ENCODE data around the gene NPFFR2.
"Not testable (repeated sequence)": the region's sequence is repeated elsewhere in the genome, so short reads cannot be mapped to it uniquely, and the experiment has no call there.

NPFFR2 gene

GRCh38 chr4:72063726-72064125, 31.9 kb downstream of the NPFFR2 start:
- DNase-seq (ENCODE audit: insufficient read length, low spot score), result no peak
- TF ChIP-seq POU2F2 (IDR thresholded peaks at IDR 0.05; ENCODE audit: low read depth, low read length) (no peak), TAF1 (IDR thresholded peaks at IDR 0.05; ENCODE audit: low read depth, low read length) (no peak), POLR2AphosphoS5 (IDR thresholded peaks at IDR 0.05; ENCODE audit: low read depth, low read length) (no peak), POLR2A (IDR thresholded peaks at IDR 0.05; ENCODE audit: low read depth, low read length) (no peak), SPI1 (IDR thresholded peaks at IDR 0.05; ENCODE audit: low read depth, low read length) (no peak), PAX5 (IDR thresholded peaks at IDR 0.05; ENCODE audit: insufficient read depth, low read length, severe bottlenecking) (no peak)
- no peak for FAIRE-seq

- DNase-seq (ENCODE audit: insufficient read length, low spot score), result no peak
- no peak for FAIRE-seq
- TF ChIP-seq POU2F2 (IDR thresholded peaks at IDR 0.05; ENCODE audit: low read depth, low read length), result no peak
- no peak for TF ChIP-seq POLR2AphosphoS5 (IDR thresholded peaks at IDR 0.05; ENCODE audit: low read depth, low read length)
- TF ChIP-seq POLR2A (IDR thresholded peaks at IDR 0.05; ENCODE audit: low read depth, low read length), result no peak
- no peak for TF ChIP-seq TAF1 (IDR thresholded peaks at IDR 0.05; ENCODE audit: low read depth, low read length)
- no peak for TF ChIP-seq SPI1 (IDR thresholded peaks at IDR 0.05; ENCODE audit: low read depth, low read length)
- TF ChIP-seq PAX5 (IDR thresholded peaks at IDR 0.05; ENCODE audit: insufficient read depth, low read length, severe bottlenecking), result no peak
These were observed 35.3 kb downstream of the NPFFR2 start for GRCh38 chr4:72067051-72067450.

GRCh38 chr4:72073816-72074215, 42.0 kb downstream of the NPFFR2 start:
- FAIRE-seq, result no peak
- DNase-seq (ENCODE audit: insufficient read length, low spot score), result no peak
- TF ChIP-seq POLR2A (IDR thresholded peaks at IDR 0.05; ENCODE audit: low read depth, low read length), result no peak
- TF ChIP-seq TAF1 (IDR thresholded peaks at IDR 0.05; ENCODE audit: low read depth, low read length), result no peak

DNA sequence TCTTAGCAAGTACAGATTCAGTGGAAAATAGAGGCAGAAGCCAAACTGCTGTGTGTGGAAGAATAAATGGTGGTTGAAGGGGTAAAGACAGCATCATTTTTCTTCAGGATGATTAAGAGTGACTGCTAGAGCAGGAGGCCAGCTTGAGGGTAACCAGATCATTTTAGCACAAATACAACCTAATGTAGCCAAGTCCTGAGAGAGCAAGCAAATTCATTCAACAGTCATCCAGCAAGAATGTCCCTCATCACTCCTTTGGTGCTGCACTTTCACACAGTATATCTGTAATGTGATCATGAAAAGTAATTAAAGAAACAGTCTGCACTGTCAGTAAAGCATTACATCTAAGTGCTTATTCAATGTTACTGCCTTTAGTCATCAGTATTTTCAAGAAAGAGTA, 44.8 kb downstream of the NPFFR2 start:
- DNase-seq (ENCODE audit: insufficient read length, low spot score) (no peak), FAIRE-seq (no peak)
- TF ChIP-seq POLR2A (IDR thresholded peaks at IDR 0.05; ENCODE audit: low read depth, low read length), result no peak
- no peak for TF ChIP-seq POU2F2 (IDR thresholded peaks at IDR 0.05; ENCODE audit: low read depth, low read length)
- no peak for TF ChIP-seq TAF1 (IDR thresholded peaks at IDR 0.05; ENCODE audit: low read depth, low read length)
- TF ChIP-seq PAX5 (IDR thresholded peaks at IDR 0.05; ENCODE audit: insufficient read depth, low read length, severe bottlenecking), result no peak
- TF ChIP-seq POLR2AphosphoS5 (IDR thresholded peaks at IDR 0.05; ENCODE audit: low read depth, low read length), result no peak
- TF ChIP-seq SPI1 (IDR thresholded peaks at IDR 0.05; ENCODE audit: low read depth, low read length), result no peak

DNA sequence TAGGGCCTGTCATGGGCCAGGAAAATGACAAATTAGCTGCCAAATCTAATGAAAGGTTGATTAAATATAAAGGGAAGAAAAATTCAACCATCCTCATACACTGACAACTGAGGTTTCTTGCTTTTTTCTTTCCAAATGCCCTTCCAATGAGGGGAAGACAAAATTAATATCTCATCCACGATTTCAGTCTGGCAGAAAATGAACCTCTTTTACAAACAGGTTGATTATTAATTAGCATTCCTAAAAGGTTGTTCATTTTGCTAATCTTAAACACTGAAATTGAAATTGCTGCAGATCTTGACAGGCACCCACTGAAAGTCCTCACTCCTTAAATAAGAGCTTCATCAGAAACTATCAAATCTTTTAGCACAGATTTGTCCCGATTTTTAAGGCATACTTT, 45.5 kb downstream of the NPFFR2 start:
- FAIRE-seq, result no peak
- no peak for DNase-seq (ENCODE audit: insufficient read length, low spot score)
- TF ChIP-seq TAF1 (IDR thresholded peaks at IDR 0.05; ENCODE audit: low read depth, low read length) (no peak), PAX5 (IDR thresholded peaks at IDR 0.05; ENCODE audit: insufficient read depth, low read length, severe bottlenecking) (no peak), POLR2A (IDR thresholded peaks at IDR 0.05; ENCODE audit: low read depth, low read length) (no peak)

- no peak for DNase-seq (ENCODE audit: insufficient read length, low spot score)
- no peak for FAIRE-seq
- TF ChIP-seq TAF1 (IDR thresholded peaks at IDR 0.05; ENCODE audit: low read depth, low read length) (0 out of 2 replicates have a peak, but pooled peaks have one; percentile 18), SPI1 (IDR thresholded peaks at IDR 0.05; ENCODE audit: low read depth, low read length) (no peak)
These were observed 52.8 kb downstream of the NPFFR2 start for GRCh38 chr4:72084587-72085011.

DNA sequence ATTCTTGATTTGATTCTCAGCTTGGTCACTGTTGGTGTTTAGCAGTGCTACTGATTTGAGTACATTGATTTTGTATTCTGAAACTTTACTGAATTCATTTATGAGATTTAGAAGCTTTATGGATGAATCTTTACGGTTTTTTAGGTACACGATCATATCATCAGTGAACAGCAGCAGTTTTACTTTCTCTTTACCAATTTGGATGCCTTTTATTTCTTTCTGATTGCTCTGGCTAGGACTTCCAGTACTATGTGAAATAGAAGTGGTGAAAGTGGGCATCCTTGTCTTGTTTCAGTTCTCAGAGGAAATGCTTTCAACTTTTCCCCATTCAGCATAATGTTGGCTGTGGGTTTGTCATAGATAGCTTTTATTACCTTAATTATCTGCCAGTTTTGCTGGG, 58.8 kb downstream of the NPFFR2 start:
- not testable (repeated sequence) for FAIRE-seq; DNase-seq (ENCODE audit: insufficient read length, low spot score)

DNA sequence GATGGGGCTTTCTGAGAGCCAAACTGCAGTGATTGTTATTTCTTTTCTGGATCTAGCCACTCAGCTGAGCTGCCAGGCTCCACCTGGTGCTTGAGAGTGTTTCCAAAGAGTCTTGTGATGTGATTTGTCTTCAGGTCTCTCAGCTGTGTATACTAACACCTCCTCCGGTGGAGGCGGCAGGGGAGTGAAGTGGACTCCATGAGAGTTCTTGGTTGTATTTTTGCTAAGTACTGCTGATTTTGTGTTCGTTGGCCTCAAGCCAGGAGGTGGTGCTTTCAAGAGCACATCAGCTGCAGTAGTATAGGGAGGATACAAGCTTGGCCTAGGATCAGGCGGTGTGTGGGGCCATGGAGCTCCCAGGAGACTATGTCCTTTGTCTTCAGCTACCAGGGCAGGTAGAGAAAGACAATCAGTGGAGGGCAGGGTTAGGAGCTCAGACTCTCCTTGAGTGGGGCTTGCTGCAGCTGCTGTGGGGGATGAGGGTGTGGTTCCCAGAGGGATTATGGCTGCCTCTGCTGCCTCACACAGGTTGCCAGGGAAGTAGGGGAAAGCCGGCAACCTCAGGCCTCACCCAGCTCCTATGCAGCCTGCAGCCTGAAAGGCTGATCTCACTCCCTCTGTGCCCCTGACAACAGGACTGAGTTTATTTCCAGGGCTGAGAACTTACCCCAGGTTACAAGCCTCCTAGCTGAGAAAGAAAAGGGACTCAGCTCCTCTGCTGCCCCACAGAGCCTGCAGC, 62.4 kb downstream of the NPFFR2 start:
- FAIRE-seq (no peak), DNase-seq (ENCODE audit: insufficient read length, low spot score) (no peak)
- no peak for TF ChIP-seq PAX5 (IDR thresholded peaks at IDR 0.05; ENCODE audit: insufficient read depth, low read length, severe bottlenecking)
- TF ChIP-seq POLR2A (IDR thresholded peaks at IDR 0.05; ENCODE audit: low read depth, low read length), result no peak
- no peak for TF ChIP-seq SPI1 (IDR thresholded peaks at IDR 0.05; ENCODE audit: low read depth, low read length)
- no peak for TF ChIP-seq POU2F2 (IDR thresholded peaks at IDR 0.05; ENCODE audit: low read depth, low read length)
- no peak for TF ChIP-seq TAF1 (IDR thresholded peaks at IDR 0.05; ENCODE audit: low read depth, low read length)
- no peak for TF ChIP-seq POLR2AphosphoS5 (IDR thresholded peaks at IDR 0.05; ENCODE audit: low read depth, low read length)

DNA sequence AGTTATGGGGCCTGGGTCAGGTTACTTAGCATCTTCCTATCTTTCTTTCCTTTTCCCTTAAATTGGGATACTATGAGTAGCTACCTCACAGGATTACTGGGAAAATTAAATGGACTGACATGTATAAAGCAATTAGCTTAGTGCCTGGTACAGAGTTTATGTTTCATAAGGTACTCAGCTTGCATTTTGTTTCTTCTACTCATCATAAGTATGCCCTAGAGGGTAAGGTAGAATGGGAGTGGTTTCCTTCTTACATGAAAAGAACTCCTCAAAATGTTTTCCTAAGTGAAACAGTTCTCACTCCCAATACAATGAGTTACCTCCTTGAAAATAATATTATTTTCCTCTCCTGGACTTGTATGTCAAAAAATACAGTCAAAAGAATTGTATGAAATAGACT, 75.7 kb downstream of the NPFFR2 start:
- DNase-seq (ENCODE audit: insufficient read length, low spot score) (no peak), FAIRE-seq (no peak)

GRCh38 chr4:72109364-72109763, 77.6 kb downstream of the NPFFR2 start:
- TF ChIP-seq POLR2AphosphoS5 (IDR thresholded peaks at IDR 0.05; ENCODE audit: low read depth, low read length), result no peak
- TF ChIP-seq POU2F2 (IDR thresholded peaks at IDR 0.05; ENCODE audit: low read depth, low read length), result no peak
- TF ChIP-seq PAX5 (IDR thresholded peaks at IDR 0.05; ENCODE audit: insufficient read depth, low read length, severe bottlenecking), result no peak
- TF ChIP-seq SPI1 (IDR thresholded peaks at IDR 0.05; ENCODE audit: low read depth, low read length), result no peak
- no peak for TF ChIP-seq TAF1 (IDR thresholded peaks at IDR 0.05; ENCODE audit: low read depth, low read length)
- TF ChIP-seq POLR2A (IDR thresholded peaks at IDR 0.05; ENCODE audit: low read depth, low read length), result no peak
- FAIRE-seq (no peak), DNase-seq (ENCODE audit: insufficient read length, low spot score) (no peak)

More for the DNA sequence above, 75.7 kb downstream of the NPFFR2 start:
- no peak for TF ChIP-seq POU2F2 (IDR thresholded peaks at IDR 0.05; ENCODE audit: low read depth, low read length)
- no peak for TF ChIP-seq POLR2AphosphoS5 (IDR thresholded peaks at IDR 0.05; ENCODE audit: low read depth, low read length)
- no peak for TF ChIP-seq TAF1 (IDR thresholded peaks at IDR 0.05; ENCODE audit: low read depth, low read length)
- no peak for TF ChIP-seq POLR2A (IDR thresholded peaks at IDR 0.05; ENCODE audit: low read depth, low read length)
- no peak for TF ChIP-seq SPI1 (IDR thresholded peaks at IDR 0.05; ENCODE audit: low read depth, low read length)
- TF ChIP-seq PAX5 (IDR thresholded peaks at IDR 0.05; ENCODE audit: insufficient read depth, low read length, severe bottlenecking), result no peak
